Renal cortex interstitium (tissue), 11 donors: ENCODE data around the gene TELO2. TPM values are rescaled to one million over a fixed set of nuclear protein-coding genes. Genes with fewer than 3 reads are reported as not detected.
"Not testable (repeated sequence)": the region's sequence is repeated elsewhere in the genome, so short reads cannot be mapped to it uniquely, and the experiment has no call there.

ENCODE experiments used
- DNase-seq, 11 donors: peaks; one replicate each; pipeline ENCODE4 v3.0.0-alpha.2; 2013; ENCODE audit warnings: low read depth in 9 of 11, low spot score in 4 of 11; ENCODE audit errors: extremely low read depth in 1 of 11
- polyA plus RNA-seq, 3 donors: library from polyadenylated mRNA; unstranded; fragments of 120-200 nt; gene quantifications; one replicate each; pipeline ENCODE4 v1.2.1, GENCODE V29; 2013; ENCODE audit not compliant: insufficient read length in 3 of 3

The TELO2 gene
- polyA plus RNA-seq, 3 donors = 24.1 to 46.2 (median 38.0) TPM

GRCh38 chr16:1470481-1471251, 22.5 kb upstream of the TELO2 start:
- DNase-seq = no peak

- DNase-seq = no peak
Measured at GRCh38 chr16:1471569-1472194, 21.5 kb upstream of the TELO2 start.

- no peak for DNase-seq
Measured at GRCh38 chr16:1472974-1473373, 20.2 kb upstream of the TELO2 start.

- DNase-seq = no peak
Measured at GRCh38 chr16:1474082-1474795, 18.9 kb upstream of the TELO2 start.

- peak; percentile 58 to 81 (median 76) for DNase-seq
Measured at GRCh38 chr16:1474796-1475551, 18.2 kb upstream of the TELO2 start, which contains the start of gene CLCN7. CLCN7 (minus strand) TSS chr16:1475028; CDS start chr16:1474974, 54 bp downstream.

- DNase-seq = no peak
Measured at GRCh38 chr16:1475552-1476114, 17.5 kb upstream of the TELO2 start.

GRCh38 chr16:1477033-1477432, 16.1 kb upstream of the TELO2 start:
- no peak for DNase-seq

GRCh38 chr16:1478937-1479336, 14.2 kb upstream of the TELO2 start:
- not testable (repeated sequence) for DNase-seq

GRCh38 chr16:1481906-1482835, 11.0 kb upstream of the TELO2 start:
- DNase-seq = no peak

- no peak for DNase-seq
Measured at GRCh38 chr16:1485847-1486496, 7.2 kb upstream of the TELO2 start.

- DNase-seq = no peak
Measured at GRCh38 chr16:1486551-1487390, 6.4 kb upstream of the TELO2 start.

- no peak for DNase-seq
Measured at GRCh38 chr16:1487395-1488053, 5.6 kb upstream of the TELO2 start.

- DNase-seq = no peak
Measured at GRCh38 chr16:1488054-1488601, 5.0 kb upstream of the TELO2 start.

- no peak for DNase-seq
Measured at GRCh38 chr16:1488619-1489018, 4.5 kb upstream of the TELO2 start, which contains the start of gene PTX4. PTX4 (minus strand) TSS chr16:1488944; CDS start chr16:1488909, 35 bp downstream.

- DNase-seq = no peak
Measured at GRCh38 chr16:1489077-1489476, 4.1 kb upstream of the TELO2 start.

- DNase-seq = no peak
Measured at GRCh38 chr16:1491327-1491726, 1.8 kb upstream of the TELO2 start.
